Hepatocyte (in vitro differentiated cells): ENCODE data around the gene ADAMTS20.

Source experiments
- EZH2 ChIP-seq: fragments of 200-600 bp; sonication (generic); IDR thresholded peaks from 2 replicates; pipeline ENCODE4 v1.6.1; 2016; ENCODE audit warnings: antibody characterized with exemption, mild to moderate bottlenecking, borderline replicate concordance
- TF ChIP-seq, protein P1 (sequence below): fragments of 200-600 bp; sonication (generic); IDR thresholded peaks from 2 replicates; pipeline ENCODE4 v1.5.1; 2016; ENCODE audit warnings: antibody characterized with exemption, mild to moderate bottlenecking; ENCODE audit not compliant: poor library complexity

DNA sequence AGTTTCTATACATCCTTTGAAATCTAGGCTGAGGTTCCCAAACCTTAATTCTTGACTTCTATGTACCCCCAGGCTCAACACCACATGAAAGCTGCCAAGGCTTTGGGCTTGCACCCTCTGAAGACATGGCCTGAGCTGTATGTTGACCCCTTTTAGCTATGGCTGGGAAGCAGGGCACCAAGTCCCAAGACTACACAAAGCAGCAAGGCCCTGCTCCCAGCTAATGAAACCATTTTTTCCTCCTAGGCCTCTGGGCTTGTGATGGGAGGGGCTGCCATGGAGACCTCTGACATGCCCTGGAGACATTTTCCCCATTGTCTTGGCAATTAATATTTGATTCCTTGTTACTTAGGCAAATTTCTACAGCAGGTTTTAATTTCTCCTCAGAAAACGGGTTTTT lies 207.0 kb downstream of the ADAMTS20 start:
- TF ChIP-seq, protein P1, sequence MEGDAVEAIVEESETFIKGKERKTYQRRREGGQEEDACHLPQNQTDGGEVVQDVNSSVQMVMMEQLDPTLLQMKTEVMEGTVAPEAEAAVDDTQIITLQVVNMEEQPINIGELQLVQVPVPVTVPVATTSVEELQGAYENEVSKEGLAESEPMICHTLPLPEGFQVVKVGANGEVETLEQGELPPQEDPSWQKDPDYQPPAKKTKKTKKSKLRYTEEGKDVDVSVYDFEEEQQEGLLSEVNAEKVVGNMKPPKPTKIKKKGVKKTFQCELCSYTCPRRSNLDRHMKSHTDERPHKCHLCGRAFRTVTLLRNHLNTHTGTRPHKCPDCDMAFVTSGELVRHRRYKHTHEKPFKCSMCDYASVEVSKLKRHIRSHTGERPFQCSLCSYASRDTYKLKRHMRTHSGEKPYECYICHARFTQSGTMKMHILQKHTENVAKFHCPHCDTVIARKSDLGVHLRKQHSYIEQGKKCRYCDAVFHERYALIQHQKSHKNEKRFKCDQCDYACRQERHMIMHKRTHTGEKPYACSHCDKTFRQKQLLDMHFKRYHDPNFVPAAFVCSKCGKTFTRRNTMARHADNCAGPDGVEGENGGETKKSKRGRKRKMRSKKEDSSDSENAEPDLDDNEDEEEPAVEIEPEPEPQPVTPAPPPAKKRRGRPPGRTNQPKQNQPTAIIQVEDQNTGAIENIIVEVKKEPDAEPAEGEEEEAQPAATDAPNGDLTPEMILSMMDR, result no peak
- TF ChIP-seq EZH2, result no peak
